Measurements from ENCODE around the gene CFAP20DC. TPM values are rescaled to one million over a fixed set of nuclear protein-coding genes. Genes with fewer than 3 reads are reported as not detected.
"Not testable (repeated sequence)": the region's sequence is repeated elsewhere in the genome, so short reads cannot be mapped to it uniquely, and the experiment has no call there.

CFAP20DC gene
- total and polyA plus RNA-seq, 5 donors, result 0.14 to 0.28 (median 0.18) TPM; not detected in 1

DNA sequence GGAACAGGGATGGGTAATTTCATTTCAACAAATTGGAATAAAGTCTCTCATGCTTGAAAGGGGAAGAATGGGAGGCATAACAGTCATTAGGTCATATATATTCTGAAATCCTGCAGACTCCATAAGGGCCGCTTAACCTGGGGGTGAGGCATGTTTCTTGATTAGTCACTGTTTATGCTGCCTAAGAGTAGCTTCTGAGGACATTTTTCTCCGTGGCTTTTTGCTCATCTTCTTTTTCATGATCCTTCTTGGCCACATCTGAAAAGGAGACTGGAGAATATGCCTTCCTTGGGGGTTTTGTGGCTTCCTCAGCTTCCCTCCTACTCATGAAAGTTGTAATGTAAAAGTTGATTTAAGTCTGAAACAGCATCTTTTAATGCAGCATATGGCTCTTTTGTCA, 20.0 kb upstream of the CFAP20DC start:
- DNase-seq (no peak), ATAC-seq (no peak)
- Histone ChIP-seq H3K4me3 (ENCODE audit: low read length) (no peak overlapping the region), H3K4me1 (ENCODE audit: control insufficient read depth, insufficient read depth, low read length) (no peaks in the 10 kb centered on the region), H3K27me3 (ENCODE audit: control insufficient read depth, insufficient read depth) (peaks cover 3% of the 10 kb centered on the region), H3K9me3 (ENCODE audit: control insufficient read depth, low read length) (no peaks in the 10 kb centered on the region), H3K27ac (ENCODE audit: low read length) (no peak overlapping the region)
- intact Hi-C loops (cut with DNase I), result no loop called here
- 71% methylated on average over 2 of the region's 2 CpGs for WGBS

DNA sequence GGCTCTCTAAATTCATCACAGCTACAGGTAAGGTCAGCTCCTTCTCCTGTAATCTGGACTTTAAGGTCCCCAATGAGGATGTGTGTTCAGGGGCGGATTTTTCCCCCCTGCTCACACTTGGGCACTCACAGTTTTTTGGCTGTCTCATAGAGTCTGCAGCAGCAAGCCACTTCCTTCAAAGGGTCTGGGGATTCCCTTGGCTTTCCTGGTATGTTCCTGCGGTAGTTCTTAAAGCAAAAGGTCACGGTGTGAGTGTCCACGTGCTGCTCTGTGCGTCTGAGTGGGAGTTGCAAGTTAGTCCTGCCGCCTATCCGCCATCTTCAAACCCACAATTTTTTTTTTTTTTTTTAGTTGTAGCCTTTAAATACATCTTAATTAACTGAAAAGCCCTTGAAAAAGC, 15.4 kb upstream of the CFAP20DC start:
- DNase-seq (no peak), ATAC-seq (no peak)
- Histone ChIP-seq H3K9me3 (ENCODE audit: control insufficient read depth, low read length) (no peaks in the 10 kb centered on the region), H3K4me1 (ENCODE audit: control insufficient read depth, insufficient read depth, low read length) (no peaks in the 10 kb centered on the region), H3K27me3 (ENCODE audit: control insufficient read depth, insufficient read depth) (no peaks in the 10 kb centered on the region), H3K27ac (ENCODE audit: low read length) (no peak overlapping the region), H3K4me3 (ENCODE audit: low read length) (no peak overlapping the region)
- intact Hi-C loops (cut with DNase I), result no loop called here
- 70% methylated on average over 7 of the region's 7 CpGs for WGBS

DNA sequence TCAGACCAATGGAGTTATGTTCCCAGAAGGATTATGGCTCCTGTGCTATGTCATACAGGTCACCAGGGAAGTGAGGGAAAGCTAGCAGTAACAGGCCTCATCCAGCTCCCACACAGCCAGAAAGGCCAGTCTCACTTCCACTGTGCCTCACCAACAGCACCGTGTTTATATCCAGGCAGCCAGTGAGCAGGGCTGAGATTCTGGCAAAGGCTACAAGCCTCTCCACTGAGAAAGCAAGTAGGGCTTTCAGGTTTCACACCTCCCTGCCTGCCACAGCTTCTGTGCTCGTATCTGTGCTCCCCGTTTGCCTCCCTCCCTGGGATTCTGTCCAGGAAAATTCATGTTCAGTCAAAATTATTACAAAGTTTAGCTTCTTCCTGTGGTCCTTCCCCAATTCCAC, 14.9 kb upstream of the CFAP20DC start:
- intact Hi-C loops (cut with DNase I), result no loop called here
- ATAC-seq, result no peak
- Histone ChIP-seq H3K9me3 (ENCODE audit: control insufficient read depth, low read length) (no peaks in the 10 kb centered on the region), H3K4me3 (ENCODE audit: low read length) (no peak overlapping the region), H3K27ac (ENCODE audit: low read length) (no peak overlapping the region), H3K27me3 (ENCODE audit: control insufficient read depth, insufficient read depth) (no peaks in the 10 kb centered on the region), H3K4me1 (ENCODE audit: control insufficient read depth, insufficient read depth, low read length) (no peaks in the 10 kb centered on the region)
- DNase-seq, result no peak
- WGBS, result 29% methylated on average over 3 of the region's 3 CpGs

DNA sequence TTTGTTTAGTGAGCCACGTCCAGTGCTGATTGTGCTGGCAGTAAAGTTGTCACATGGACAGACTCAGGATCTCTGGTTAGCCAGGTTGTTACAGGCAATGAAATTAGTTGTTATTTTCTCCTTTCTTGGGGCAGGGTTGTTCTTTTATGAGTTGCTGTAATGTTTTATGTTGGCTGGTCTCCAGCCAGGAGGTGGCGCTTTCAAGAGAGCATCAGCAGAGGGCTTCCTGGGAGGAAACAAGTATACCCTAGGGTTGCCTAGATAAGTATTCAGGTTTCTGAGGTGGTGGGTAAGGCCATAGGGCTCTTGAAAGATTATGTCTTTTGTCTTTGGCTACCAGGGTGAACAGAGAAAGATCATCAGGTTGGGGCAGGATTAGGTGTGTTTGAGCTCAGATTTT, 14.5 kb upstream of the CFAP20DC start:
- H3K27me3 ChIP-seq (ENCODE audit: control insufficient read depth, insufficient read depth), result no peaks in the 10 kb centered on the region

DNA sequence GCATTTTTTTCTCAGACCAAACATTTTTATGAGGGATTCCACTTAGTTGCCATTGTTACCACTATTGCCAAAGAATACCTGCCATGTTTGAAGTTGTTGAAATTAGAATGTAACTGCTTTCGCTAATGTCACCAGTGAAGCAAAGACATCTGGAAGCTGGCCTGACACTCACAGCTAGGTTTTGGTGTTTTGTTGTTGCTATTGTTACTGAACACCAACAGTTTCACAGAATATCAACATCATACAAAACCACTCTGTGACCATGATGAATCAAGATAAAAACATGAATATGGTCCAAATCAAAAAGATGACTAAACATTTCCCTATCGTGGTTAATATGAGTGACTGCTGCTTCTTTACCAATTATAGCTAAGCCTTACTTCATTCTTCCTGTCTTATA, 6.9 kb upstream of the CFAP20DC start:
- DNase-seq (no peak), ATAC-seq (no peak)
- Histone ChIP-seq H3K4me3 (ENCODE audit: low read length) (no peak overlapping the region), H3K27ac (ENCODE audit: low read length) (no peak overlapping the region), H3K27me3 (ENCODE audit: control insufficient read depth, insufficient read depth) (no peaks in the 10 kb centered on the region), H3K4me1 (ENCODE audit: control insufficient read depth, insufficient read depth, low read length) (no peaks in the 10 kb centered on the region), H3K9me3 (ENCODE audit: control insufficient read depth, low read length) (no peaks in the 10 kb centered on the region)
- intact Hi-C loops (cut with DNase I), result loop anchor here in 1 of 4 donors (10.0 kb wide), 1 partner anchor 422 kb away; no protein-coding TSS in a partner anchor
- WGBS, result 79% methylated on average over 2 of the region's 2 CpGs

More for the DNA sequence above, 14.5 kb upstream of the CFAP20DC start:
- intact Hi-C loops (cut with DNase I), result no loop called here
- ATAC-seq (no peak), DNase-seq (no peak)
- no peaks in the 10 kb centered on the region for H3K9me3 ChIP-seq (ENCODE audit: control insufficient read depth, low read length)
- H3K27ac ChIP-seq (ENCODE audit: low read length), result no peak overlapping the region
- WGBS, result 87% methylated on average over 2 of the region's 2 CpGs
- no peak overlapping the region for H3K4me3 ChIP-seq (ENCODE audit: low read length)
- no peaks in the 10 kb centered on the region for H3K4me1 ChIP-seq (ENCODE audit: control insufficient read depth, insufficient read depth, low read length)

DNA sequence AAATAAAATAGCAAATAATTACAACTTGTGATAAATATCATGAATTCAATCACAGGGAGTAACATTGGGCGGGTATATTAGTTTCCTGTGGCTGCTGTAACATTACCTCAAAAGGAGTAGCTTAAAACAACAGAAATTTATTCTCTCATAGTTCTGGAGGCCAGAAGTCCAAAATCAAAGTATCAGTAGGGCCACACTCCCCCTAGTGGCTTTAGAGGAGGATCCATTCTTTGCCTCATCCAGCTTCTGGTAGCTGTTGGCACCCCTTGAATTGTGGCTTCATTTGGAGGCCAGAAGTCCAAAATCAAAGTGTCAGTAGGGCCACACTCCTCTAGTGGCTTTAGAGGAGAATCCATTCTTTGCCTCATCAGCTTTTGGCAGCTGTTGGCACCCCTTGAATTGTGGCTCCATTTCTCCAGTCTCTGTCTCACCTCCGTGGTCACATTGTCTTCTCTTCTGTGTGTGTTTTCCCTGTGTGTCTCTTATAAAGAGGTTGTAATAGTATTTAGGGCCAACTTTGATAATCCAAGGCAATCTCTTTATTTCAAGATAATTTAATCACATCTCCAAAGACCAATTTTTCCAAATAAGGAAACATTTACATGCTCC, 3.1 kb upstream of the CFAP20DC start:
- Histone ChIP-seq H3K27me3 (ENCODE audit: control insufficient read depth, insufficient read depth) (no peaks in the 10 kb centered on the region), H3K4me1 (ENCODE audit: control insufficient read depth, insufficient read depth, low read length) (no peaks in the 10 kb centered on the region), H3K9me3 (ENCODE audit: control insufficient read depth, low read length) (no peaks in the 10 kb centered on the region), H3K27ac (ENCODE audit: low read length) (no peak overlapping the region), H3K4me3 (ENCODE audit: low read length) (no peak overlapping the region)
- WGBS, result 64% methylated on average over 2 of the region's 2 CpGs
- ATAC-seq (peak in 1 of 2 donors; percentile 15), DNase-seq (no peak)
- intact Hi-C loops (cut with DNase I), result loop anchor here in 2 of 4 donors (5.0 to 10.0 kb wide), 2 partner anchors 411 to 418 kb away; no protein-coding TSS in a partner anchor

DNA sequence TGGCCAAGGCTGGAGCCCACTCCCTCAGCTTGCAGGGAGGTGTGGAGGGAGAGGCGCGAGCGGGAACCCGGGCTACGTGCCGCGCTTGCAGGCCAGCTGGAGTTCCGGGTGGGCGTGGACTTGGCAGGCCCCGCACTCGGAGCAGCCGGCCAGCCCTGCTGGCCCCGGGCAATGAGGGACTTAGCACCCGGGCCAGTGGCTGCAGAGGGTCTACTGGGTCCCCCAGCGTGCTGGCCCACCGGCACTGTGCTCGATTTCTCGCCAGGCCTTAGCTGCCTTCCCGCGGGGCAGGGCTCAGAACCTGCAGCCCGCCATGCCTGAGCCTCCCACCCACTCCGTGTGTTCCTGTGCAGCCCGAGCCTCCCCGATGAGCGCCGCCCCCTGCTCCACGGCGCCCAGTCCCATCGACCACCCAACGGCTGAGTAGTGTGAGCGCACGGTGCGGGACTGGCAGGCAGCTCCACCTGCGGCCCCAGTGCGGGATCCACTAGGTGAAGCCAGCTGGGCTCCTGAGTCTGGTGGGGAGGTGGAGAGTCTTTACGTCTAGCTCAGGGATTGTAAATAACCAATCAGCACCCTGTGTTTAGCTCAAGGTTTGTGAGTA, 1.1 kb upstream of the CFAP20DC start:
- ATAC-seq; H3K4me1 ChIP-seq (ENCODE audit: control insufficient read depth, insufficient read depth, low read length); H3K27me3 ChIP-seq (ENCODE audit: control insufficient read depth, insufficient read depth); H3K9me3 ChIP-seq (ENCODE audit: control insufficient read depth, low read length); H3K4me3 ChIP-seq (ENCODE audit: low read length); H3K27ac ChIP-seq (ENCODE audit: low read length): not testable (repeated sequence)
- DNase-seq, result peak in 2 of 3 donors; percentile 39 to 45
- intact Hi-C loops (cut with DNase I), result loop anchor here in 2 of 4 donors (5.0 to 10.0 kb wide), 2 partner anchors 409 to 416 kb away; no protein-coding TSS in a partner anchor
- 97% methylated on average over 36 of the region's 36 CpGs for WGBS

DNA sequence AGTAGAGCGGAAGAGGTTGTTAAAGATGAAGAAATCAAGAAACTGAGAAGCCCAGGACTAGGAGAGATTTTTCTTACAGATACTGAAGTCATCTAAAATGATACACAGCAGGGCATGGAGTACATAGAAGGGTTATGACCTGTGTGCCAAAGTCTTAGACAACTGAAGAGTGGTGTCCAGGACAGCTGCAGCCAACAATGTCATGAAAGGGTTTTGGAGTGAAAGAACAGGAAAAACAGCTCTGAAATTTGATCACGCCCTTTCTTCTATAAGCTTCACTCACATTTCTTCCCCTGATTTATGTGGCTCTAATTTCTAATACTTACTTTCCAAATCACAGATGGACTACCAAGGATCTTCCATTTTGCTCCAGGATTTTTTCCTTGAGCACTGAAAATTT, 3.0 kb downstream of the CFAP20DC start:
- H3K4me1 ChIP-seq (ENCODE audit: control insufficient read depth, insufficient read depth, low read length), result no peaks in the 10 kb centered on the region
- H3K27me3 ChIP-seq (ENCODE audit: control insufficient read depth, insufficient read depth), result no peaks in the 10 kb centered on the region
- WGBS, result 94% methylated on average over 2 of the region's 2 CpGs
- H3K4me3 ChIP-seq (ENCODE audit: low read length), result no peak overlapping the region
- ATAC-seq, result no peak
- H3K9me3 ChIP-seq (ENCODE audit: control insufficient read depth, low read length), result no peaks in the 10 kb centered on the region
- DNase-seq, result no peak
- intact Hi-C loops (cut with DNase I), result loop anchor here in 1 of 4 donors (10.0 kb wide), 1 partner anchor 402 kb away; no protein-coding TSS in a partner anchor
- H3K27ac ChIP-seq (ENCODE audit: low read length), result no peak overlapping the region

DNA sequence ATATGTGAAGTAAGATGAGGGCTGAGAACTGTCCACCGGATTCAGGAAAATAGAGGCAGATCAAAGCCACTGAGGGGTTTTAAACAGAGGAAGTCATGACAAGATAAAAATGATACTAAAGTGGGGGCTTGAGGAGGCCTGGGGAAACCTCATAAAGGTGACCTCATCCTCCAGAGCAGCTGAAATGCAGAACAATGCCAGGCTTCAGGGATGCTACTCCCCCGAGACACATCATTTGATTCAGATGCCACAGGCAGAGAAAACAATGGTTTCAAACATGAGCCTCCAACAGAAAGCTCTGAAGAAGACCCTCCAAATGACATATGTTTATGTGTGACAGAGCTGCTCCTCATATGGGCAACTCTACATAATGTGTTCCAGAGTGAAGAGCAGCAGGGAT, 6.4 kb downstream of the CFAP20DC start:
- intact Hi-C loops (cut with DNase I), result loop anchor here in 1 of 4 donors (10.0 kb wide), 1 partner anchor 399 kb away; no protein-coding TSS in a partner anchor
- Histone ChIP-seq H3K9me3 (ENCODE audit: control insufficient read depth, low read length) (no peaks in the 10 kb centered on the region), H3K4me1 (ENCODE audit: control insufficient read depth, insufficient read depth, low read length) (no peaks in the 10 kb centered on the region), H3K4me3 (ENCODE audit: low read length) (no peak overlapping the region), H3K27me3 (ENCODE audit: control insufficient read depth, insufficient read depth) (no peaks in the 10 kb centered on the region), H3K27ac (ENCODE audit: low read length) (no peak overlapping the region)
- WGBS, result 75% methylated on average over 2 of the region's 2 CpGs
- DNase-seq, result no peak
- no peak for ATAC-seq

DNA sequence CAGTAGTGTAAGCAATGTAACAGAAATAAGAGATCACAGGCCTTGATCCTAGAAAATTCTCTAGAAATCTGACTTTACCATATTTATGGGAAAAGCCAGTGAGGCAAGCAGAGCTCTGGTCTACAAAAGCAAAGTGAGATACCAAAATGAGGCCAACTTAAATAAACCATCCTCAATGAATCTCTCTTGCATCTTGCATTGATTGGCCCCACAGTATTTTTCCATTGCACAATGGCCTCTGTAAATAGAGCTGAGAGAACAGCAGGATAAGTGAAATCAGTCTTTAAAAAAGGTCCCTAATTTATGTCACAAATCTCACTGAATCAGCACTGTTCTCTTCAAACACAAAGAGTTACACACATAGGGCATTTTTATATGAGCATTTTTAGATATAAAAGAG, 8.9 kb downstream of the CFAP20DC start:
- Histone ChIP-seq H3K4me1 (ENCODE audit: control insufficient read depth, insufficient read depth, low read length) (no peaks in the 10 kb centered on the region), H3K9me3 (ENCODE audit: control insufficient read depth, low read length) (no peaks in the 10 kb centered on the region), H3K4me3 (ENCODE audit: low read length) (no peak overlapping the region), H3K27me3 (ENCODE audit: control insufficient read depth, insufficient read depth) (no peaks in the 10 kb centered on the region), H3K27ac (ENCODE audit: low read length) (no peak overlapping the region)
- intact Hi-C loops (cut with DNase I), result loop anchor here in 1 of 4 donors (10.0 kb wide), 1 partner anchor 396 kb away; no protein-coding TSS in a partner anchor
- no peak for DNase-seq
- ATAC-seq, result no peak

DNA sequence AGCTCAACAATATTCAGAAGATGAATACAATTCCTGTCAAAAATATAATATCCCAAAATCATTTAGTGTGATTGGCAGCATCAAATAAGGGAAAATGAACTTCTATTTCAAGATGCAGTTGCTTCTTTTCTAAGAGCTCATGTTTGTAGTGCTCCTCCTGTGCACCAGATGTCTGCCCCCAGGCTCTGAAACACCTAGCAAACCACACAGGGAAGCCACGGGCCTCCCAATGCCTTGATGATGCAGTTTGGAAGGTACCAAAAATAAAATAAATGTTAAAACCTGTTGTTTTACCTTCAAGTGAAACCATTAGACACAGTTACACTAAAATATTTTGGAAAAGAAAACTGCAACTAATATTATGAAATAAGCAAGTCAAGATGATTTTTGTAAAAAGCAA, 22.2 kb downstream of the CFAP20DC start:
- Histone ChIP-seq H3K4me3 (ENCODE audit: low read length) (no peak overlapping the region), H3K27me3 (ENCODE audit: control insufficient read depth, insufficient read depth) (no peaks in the 10 kb centered on the region), H3K4me1 (ENCODE audit: control insufficient read depth, insufficient read depth, low read length) (no peaks in the 10 kb centered on the region), H3K9me3 (ENCODE audit: control insufficient read depth, low read length) (no peaks in the 10 kb centered on the region), H3K27ac (ENCODE audit: low read length) (no peak overlapping the region)
- DNase-seq, result no peak
- intact Hi-C loops (cut with DNase I), result no loop called here
- WGBS, result 80% methylated on average over 1 of the region's 1 CpG
- no peak for ATAC-seq

Data from right cardiac atrium (tissue), 5 donors.